ENCODE data around the gene OGG1.

Gene OGG1

GRCh38 chr3:9749645-9750555, at the start of gene OGG1:
OGG1 (plus strand) TSS chr3:9749952; CDS start chr3:9750287, 335 bp downstream.
- H3K4me3 ChIP-seq (ENCODE audit: control insufficient read depth, low read depth, low read length): peak within 1 kb of the TSS; percentile 90
- DNase-seq (ENCODE audit: low read depth): peak; percentile 99
- no peak for TF ChIP-seq CTCF (conservative IDR thresholded peaks at IDR 0.05; ENCODE audit: control insufficient read depth, insufficient read depth, low read depth, low read length)

GRCh38 chr3:9700536-9700935, 49.2 kb upstream of the OGG1 start:
- TF ChIP-seq CTCF (conservative IDR thresholded peaks at IDR 0.05; ENCODE audit: control insufficient read depth, insufficient read depth, low read depth, low read length): no peak
- DNase-seq (ENCODE audit: low read depth): no peak
- H3K4me3 ChIP-seq (ENCODE audit: control insufficient read depth, low read depth, low read length): no peak overlapping the region

- no peak overlapping the region for H3K4me3 ChIP-seq (ENCODE audit: control insufficient read depth, low read depth, low read length)
- DNase-seq (ENCODE audit: low read depth): no peak
- no peak for TF ChIP-seq CTCF (conservative IDR thresholded peaks at IDR 0.05; ENCODE audit: control insufficient read depth, insufficient read depth, low read depth, low read length)
These were observed 48.7 kb upstream of the OGG1 start for GRCh38 chr3:9701006-9701405.

- H3K4me3 ChIP-seq (ENCODE audit: control insufficient read depth, low read depth, low read length): no peak overlapping the region
- no peak for TF ChIP-seq CTCF (conservative IDR thresholded peaks at IDR 0.05; ENCODE audit: control insufficient read depth, insufficient read depth, low read depth, low read length)
- DNase-seq (ENCODE audit: low read depth): no peak
These were observed 48.0 kb upstream of the OGG1 start for GRCh38 chr3:9701711-9702110.

- no peak for TF ChIP-seq CTCF (conservative IDR thresholded peaks at IDR 0.05; ENCODE audit: control insufficient read depth, insufficient read depth, low read depth, low read length)
- DNase-seq (ENCODE audit: low read depth): no peak
- no peak overlapping the region for H3K4me3 ChIP-seq (ENCODE audit: control insufficient read depth, low read depth, low read length)
These were observed 46.5 kb upstream of the OGG1 start for GRCh38 chr3:9703240-9703639.

- TF ChIP-seq CTCF (conservative IDR thresholded peaks at IDR 0.05; ENCODE audit: control insufficient read depth, insufficient read depth, low read depth, low read length): no peak
- peak within 1 kb of the TSS; percentile 16 for H3K4me3 ChIP-seq (ENCODE audit: control insufficient read depth, low read depth, low read length)
- no peak for DNase-seq (ENCODE audit: low read depth)
These were observed 45.9 kb upstream of the OGG1 start, which contains the start of gene CPNE9 for GRCh38 chr3:9703736-9704346. CPNE9 (plus strand) TSS chr3:9703833; CDS start chr3:9703997, 164 bp downstream.
